ENCODE measurements around the gene UNC5B.

The UNC5B gene

GRCh38 chr10:71302874-71303568, 90.7 kb downstream of the UNC5B start:
- DNase-seq, result no peak

DNA sequence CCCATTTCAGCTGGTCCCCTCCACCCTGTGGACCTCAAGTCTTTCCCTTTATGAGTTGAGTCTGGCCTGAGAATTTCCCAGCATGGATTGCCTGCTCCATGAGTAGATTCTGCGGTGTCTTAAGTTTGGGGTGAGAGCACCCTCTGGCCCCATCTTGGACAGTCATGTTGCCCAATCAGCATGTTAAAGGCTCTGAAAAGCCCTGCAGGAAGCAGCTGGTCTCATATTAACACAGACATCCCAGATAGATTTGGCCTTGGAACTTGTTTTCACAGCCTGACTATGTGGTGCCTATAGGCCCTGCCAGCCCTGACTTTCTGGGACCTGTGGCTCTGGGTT, 91.2 kb downstream of the UNC5B start:
- no peak for DNase-seq

GRCh38 chr10:71304914-71305313, 92.5 kb downstream of the UNC5B start:
- DNase-seq, result no peak

GRCh38 chr10:71306979-71307378, 94.6 kb downstream of the UNC5B start:
- DNase-seq, result no peak

DNA sequence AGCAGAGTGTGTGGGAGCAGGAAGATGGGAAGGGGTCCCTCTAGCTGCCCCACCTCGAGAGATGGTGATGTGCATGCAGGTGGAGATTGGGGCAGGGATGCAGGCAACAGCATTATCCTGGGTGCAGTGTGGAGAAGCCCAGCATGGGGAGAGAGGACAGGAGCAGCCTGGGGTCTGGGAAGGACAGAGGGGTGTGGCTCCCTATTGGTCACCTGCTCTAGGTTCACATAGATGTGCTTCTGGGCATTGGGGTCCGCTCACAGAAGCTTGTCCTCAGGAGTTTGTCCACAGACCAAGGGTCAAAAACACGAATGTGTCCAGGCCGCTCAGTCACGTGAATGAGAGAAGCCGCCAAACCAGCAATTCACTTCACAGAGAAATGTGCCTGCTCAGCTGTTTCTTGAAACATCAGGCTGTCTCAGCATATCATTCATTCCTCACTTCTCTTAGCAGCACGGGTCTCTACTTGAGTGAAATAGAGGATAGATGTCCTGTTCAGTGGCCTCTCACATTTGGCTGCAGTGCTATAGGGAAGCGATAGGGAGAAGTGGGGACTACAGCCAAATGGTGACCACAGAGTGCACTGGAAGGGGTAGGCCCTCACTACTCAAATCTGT, 95.2 kb downstream of the UNC5B start:
- DNase-seq, result no peak

- no peak for DNase-seq
Measured at GRCh38 chr10:71308244-71308643, 95.9 kb downstream of the UNC5B start.

GRCh38 chr10:71308985-71309384, 96.6 kb downstream of the UNC5B start:
- no peak for DNase-seq

- no peak for DNase-seq
Measured at GRCh38 chr10:71309919-71310318, 97.5 kb downstream of the UNC5B start.

DNA sequence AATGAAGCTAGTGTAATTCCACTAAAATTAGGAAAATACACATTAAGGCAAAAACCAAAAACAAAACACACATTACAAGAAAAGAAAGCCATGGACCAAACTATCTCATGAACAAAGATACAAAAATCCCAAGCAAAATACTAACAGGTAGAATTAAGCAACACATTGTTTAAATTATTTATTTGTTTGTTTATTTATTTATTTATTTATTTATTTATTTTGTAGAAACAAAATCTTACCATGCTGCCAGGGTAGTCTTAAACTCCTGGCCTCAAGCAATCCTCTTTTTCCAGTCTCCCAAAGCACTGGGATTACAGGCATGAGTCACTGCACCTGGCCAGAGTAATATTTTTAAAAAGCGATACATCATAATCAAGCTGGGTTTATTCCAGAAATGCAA, 99.8 kb downstream of the UNC5B start:
- no peak for DNase-seq

- DNase-seq, result no peak
Measured at GRCh38 chr10:71312811-71313789, 100.7 kb downstream of the UNC5B start.

- DNase-seq, result peak; percentile 48
Measured at GRCh38 chr10:71314028-71314693, 101.8 kb downstream of the UNC5B start.

GRCh38 chr10:71314694-71315225, 102.4 kb downstream of the UNC5B start:
- no peak for DNase-seq

DNA sequence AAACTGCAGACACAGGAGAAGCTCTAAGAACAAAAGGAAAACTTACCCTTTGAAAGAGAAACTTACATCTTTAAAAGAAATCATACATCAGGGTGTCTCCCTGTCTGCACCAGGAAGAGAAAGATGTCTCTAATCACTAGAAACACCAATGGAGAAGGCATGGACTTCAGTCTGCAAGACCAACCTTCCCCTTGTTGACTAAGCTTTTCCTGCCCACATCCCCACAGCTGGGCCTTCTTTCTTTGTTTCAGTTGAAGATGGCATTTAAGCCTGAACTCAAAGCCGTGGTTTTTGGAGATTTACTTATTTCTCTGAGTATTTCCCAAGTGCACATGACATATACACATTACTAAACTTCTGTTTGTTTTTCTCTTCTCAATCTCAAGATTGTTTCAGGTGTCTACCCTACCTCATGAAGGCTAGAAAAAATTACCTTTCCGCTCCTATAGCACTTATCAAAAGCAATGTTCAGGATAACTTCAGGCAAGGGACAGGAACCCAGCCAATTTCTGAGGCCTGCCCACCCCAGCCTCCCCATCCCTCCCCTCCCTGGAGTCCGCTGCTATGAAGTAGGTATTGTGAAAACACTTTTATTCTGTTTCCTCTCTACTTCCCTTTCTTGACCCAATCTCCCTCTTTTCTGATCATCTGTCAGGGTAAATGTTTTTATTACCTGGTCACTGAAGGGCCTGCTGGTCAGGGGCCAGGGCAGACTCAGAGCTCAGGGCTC, 103.9 kb downstream of the UNC5B start:
- no peak for DNase-seq

GRCh38 chr10:71316786-71317160, 104.4 kb downstream of the UNC5B start:
- no peak for DNase-seq

DNA sequence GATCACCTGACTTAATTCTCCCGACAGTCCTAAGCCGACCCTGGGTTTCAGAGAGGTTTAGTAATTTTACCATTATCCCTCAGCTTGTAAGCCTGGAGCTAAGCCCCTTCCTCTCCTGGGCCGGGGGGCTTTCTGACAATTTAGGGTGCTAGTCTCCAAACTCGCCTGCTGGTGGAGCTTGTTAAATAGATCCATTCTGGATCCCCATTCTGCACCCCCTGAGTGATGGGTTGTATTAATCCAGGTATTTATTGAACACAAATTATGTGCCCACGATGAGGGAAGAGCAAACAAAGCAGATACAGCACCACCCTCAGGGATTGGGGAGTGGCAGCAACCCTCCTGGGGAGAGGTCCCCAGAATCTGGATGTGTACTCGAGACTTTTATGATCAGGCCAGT, 105.4 kb downstream of the UNC5B start:
- no peak for DNase-seq

DNA sequence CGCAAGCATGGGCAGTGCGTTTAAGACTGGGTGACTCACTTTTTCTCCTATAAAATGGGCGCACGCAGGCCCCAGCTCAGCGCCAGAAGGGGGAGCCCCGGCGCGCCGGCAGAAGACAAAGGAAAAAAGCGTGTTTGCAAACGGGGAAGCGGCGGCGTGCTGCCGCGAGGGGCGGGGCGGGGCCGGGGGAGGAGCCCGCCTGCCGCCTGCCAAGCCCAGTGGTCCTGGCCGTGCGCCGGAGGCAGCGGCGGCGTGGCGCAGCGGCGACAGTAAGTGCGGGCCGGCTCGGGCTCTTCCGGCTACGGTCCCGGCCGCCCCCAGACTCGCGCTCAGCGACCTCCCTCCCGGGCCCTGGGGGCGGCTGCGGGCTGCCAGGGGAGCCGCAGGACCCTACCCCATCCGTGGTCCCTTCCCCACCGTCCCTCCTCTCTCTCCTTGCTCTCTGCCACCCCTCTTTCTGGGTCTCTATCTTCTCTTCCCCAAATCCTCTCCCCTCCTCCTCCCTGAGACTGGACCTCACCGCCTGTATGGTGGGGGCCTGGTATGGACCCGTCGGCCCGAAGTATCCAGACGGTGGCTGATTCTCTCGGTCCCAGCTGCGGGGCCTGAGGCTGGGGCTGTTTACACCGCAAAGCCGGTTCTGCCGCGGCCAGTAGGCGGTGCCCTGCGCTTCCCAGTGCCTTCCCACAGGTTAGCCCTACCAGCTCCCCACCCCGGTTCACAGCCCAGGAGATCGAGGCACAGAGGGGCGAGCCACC, 106.9 kb downstream of the UNC5B start, which contains the start of gene SLC29A3:
SLC29A3 (plus strand) TSS at position 218 of the 758 bp plus-strand sequence; CDS start at position 269, 51 bp downstream.
- peak; percentile 72 for DNase-seq

GRCh38 chr10:71319800-71320392, 107.5 kb downstream of the UNC5B start:
- DNase-seq, result no peak

GRCh38 chr10:71320592-71320991, 108.2 kb downstream of the UNC5B start:
- DNase-seq, result no peak

GRCh38 chr10:71321386-71321785, 109.0 kb downstream of the UNC5B start:
- no peak for DNase-seq

DNA sequence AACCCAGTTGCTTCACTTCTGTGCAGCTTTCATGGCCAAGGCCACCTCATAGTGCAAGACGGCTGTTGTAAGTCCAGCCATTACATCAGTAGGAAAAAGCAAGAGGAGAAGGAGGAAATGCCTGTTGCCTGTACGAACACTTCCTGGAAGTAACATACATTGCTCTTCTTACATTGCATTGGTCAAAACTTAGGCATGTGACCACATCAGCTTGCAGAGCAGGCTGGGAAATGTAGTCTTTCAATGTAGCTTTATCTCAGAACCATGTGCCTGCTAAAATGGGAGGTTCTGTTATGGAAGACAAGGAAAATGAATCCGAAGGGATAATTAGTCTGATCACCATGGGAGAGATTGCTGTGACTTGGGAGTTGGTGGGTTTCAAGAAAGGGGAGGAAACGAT, 111.0 kb downstream of the UNC5B start:
- DNase-seq, result no peak

DNA sequence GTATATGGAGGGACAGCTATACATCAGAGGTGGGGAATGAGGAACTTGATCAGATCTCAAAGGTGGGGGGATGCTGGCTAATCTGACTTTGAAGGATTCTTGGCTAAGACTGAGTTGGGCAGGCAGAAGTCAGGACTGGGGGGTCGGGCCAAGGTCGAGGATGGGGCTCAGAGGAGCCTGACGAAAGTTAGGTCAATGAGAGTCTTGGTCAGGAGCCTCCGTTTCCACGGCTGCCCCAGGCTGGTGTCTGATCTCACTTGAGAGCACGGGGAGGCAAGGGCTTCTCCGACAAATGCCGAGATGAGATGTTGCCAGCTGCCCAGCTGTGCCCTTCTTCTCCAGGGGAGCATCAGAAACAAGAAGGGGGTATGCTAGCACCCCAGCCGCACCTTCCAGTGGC, 112.4 kb downstream of the UNC5B start:
- no peak for DNase-seq

Measured in activated T-cell treated with anti-CD3 and anti-CD28 coated beads for 4 hours (primary cell).